ENCODE results near the gene KRTAP9-7.

The KRTAP9-7 gene

DNA sequence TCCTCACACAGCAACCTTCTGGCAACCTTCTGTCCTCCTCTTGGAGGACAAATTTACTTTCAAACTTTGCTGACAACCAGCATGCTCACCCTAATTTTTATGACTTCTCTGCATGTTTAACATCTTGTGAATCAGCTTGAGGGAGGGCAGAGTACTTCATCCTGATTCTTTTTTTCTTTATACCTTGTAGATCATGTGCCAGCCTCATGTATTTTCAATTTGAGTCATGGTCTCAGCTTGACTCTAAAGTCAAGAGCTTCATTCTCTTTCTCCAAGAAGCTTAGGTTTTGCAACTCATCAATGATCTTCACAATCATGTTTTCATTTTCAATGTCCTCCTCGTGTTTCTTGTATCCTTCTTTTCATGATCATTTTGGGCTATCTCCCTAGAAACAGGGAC lies 3.6 kb upstream of the KRTAP9-7 start:
- no peak for DNase-seq (ENCODE audit: low read depth in 2 of 2)

- DNase-seq (ENCODE audit: low read depth in 2 of 2): no peak
Observed at GRCh38 chr17:41278176-41278955, 2.9 kb downstream of the KRTAP9-7 start.

- DNase-seq (ENCODE audit: low read depth in 2 of 2): no peak
Observed at GRCh38 chr17:41284043-41284442, 8.5 kb downstream of the KRTAP9-7 start.

- no peak for DNase-seq (ENCODE audit: low read depth in 2 of 2)
Observed at GRCh38 chr17:41284546-41284945, 9.0 kb downstream of the KRTAP9-7 start.

GRCh38 chr17:41287050-41287449 lies 11.6 kb downstream of the KRTAP9-7 start:
- no peak for DNase-seq (ENCODE audit: low read depth in 2 of 2)

GRCh38 chr17:41294016-41294415 lies 18.5 kb downstream of the KRTAP9-7 start:
- DNase-seq (ENCODE audit: low read depth in 2 of 2): no peak

DNA sequence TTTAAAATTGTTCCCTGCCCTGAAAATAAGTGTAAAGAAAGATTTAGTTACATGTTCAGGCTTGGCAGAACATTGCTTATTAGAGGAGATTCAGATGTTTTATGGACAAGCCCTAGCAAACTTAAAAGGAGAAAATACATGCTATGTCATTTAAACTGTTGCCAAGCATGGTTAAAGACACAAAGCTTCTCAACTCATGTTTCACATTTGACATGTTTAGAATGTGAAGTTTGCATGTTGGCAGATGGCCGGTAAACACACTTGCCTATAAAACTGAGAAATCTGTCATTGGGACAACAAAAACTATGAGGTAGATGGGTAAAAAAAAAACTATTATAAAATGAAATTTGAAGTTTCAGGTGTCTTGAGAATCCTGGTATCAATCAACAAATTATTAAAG lies 21.3 kb downstream of the KRTAP9-7 start:
- DNase-seq (ENCODE audit: low read depth in 2 of 2): no peak

DNA sequence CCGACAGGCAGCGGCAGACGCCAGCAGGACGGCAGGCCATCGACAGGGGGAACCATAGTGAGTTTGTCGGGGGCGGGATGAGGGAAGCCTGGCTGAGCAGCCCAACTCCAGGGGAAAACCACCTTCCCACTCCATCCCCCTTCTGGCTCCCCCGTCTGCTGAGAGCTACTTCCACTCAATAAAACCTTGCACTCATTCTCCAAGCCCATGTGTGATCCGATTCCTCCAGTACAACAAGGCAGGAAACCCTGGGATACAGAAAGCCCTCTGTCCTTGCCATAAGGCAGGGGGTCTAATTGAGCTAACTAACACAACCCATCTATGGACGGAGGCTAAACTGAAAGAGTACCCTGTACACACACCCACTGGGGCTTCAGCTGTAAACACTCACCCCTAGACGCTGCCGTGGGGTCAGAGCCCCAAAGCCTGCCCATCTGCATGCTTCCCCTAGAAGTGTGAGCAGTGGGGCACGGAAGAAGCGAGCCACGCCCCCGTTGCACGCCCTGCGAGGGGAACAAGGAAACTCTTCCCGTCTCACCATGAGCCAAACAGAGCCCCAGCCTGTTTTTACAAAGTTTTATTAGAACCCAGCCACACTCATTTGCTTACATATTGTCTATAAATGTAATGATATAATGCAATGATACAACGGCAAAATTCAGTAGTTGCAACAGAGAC lies 23.1 kb downstream of the KRTAP9-7 start:
- no peak for DNase-seq (ENCODE audit: low read depth in 2 of 2)

DNA sequence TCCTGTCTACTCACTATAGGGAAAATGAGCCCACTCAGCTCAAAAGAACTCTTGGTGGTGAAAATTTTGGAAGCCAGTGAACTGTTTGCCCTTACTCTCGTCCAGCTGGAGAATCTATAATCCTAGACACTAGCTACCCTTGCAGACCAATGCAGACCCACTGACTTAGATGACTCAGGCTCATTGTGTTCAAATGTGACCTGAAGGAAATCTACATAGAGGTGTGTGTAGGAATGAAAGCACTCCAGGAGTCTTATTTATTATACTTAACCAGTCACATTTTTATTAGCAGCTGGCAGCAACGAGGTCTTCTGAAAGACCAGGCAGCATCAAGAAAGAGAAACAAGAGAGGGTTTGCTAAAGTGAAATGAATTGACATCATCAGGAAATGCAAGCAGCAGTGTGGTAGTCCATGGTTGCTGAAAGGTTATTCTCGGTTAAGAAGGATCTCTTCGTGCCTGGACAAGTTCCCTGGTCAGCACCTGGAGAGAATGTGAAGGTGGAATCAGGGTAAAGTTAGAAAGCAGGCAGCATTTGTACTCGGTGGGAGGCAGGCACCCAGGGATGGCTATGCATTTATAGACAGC lies 25.8 kb downstream of the KRTAP9-7 start:
- no peak for DNase-seq (ENCODE audit: low read depth in 2 of 2)

GRCh38 chr17:41301916-41302901 lies 26.7 kb downstream of the KRTAP9-7 start, which contains the start of gene KRTAP29-1:
KRTAP29-1 (minus strand) TSS chr17:41302851; CDS start chr17:41302851, 0 bp downstream.
- DNase-seq (ENCODE audit: low read depth in 2 of 2): no peak

DNA sequence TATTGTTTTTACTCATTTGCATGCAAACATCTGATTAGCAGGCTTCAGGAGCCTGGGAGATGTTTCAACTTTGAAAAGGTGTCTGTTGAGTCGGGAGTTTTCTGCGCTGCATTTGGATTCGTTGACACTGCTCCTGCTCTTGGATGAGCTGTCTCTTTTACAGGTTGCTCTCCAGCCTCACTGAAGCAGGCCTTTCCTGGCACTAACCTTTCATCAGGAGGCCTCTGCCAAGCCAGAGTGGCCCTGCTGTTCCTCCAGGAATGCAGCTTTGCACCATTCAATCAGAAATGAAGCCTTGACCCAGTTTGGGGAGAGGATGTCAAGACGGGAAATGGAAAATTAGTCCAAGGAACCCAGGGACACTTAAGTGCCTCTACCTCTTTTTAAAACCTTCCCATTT lies 27.5 kb downstream of the KRTAP9-7 start:
- no peak for DNase-seq (ENCODE audit: low read depth in 2 of 2)

DNA sequence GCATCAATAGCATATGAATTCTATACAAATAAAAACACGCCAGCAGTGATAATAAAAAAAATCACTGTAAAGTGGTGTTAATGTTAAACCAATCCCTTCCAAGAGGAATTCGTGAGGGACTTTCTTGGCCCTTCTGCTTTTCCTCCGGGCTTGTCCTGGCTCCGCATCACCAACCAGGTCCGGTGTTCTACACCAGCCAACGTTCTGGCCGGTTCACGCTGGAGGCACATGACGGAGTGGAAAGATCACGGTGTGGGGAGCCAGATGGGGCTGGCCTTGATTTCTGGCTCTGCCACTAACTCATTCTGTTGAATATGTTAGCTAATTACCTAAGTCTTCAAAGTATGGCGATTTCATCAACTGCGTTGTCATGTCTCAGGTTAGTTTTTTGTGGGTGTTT lies 28.6 kb downstream of the KRTAP9-7 start:
- DNase-seq (ENCODE audit: low read depth in 2 of 2): no peak

DNA sequence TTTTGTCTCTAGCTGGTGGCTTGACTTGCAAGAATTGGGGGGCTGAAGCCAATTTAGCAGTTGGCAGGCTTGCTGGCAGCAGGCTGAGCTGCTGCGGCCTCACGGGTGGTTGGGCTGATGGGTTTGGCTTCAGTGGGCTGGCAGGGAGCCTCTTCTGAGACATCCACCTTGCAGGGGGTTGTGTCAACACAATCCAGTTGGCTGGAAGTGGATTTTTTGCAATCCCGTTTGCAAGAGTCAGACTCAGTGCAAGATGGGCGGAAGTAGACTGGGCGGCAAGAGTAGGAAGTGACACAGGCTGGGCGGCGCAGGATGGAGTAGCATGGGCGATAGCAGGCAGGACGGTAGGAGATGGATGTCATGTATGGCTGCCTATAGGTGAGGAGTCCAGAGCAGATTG lies 32.1 kb downstream of the KRTAP9-7 start:
- DNase-seq (ENCODE audit: low read depth in 2 of 2): no peak

GRCh38 chr17:41308251-41308917 lies 32.9 kb downstream of the KRTAP9-7 start:
- DNase-seq (ENCODE audit: low read depth in 2 of 2): peak; percentile 21 to 23

DNA sequence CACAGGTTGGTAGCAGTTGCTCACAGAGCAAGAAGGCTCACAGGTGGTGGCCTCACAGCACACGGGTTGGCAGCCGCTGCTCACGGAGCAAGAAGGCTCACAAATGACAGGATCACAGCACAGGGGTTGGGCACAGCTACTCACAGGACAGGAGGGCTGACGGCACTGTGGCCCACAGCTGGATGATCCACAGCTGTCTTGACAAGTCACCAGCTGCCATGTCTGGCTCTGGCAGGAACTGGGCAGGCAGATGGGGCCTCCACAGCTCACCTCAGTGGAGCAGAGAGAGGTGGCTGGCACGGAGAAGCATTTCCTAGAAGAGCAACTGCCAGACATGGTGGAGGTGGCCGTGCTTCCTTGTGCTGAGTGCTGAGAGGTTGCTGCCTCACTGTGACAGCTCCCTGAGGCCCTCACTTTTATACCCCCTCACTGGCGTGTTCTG lies 33.4 kb downstream of the KRTAP9-7 start, which contains the start of gene KRTAP16-1:
Gene KRTAP16-1 (minus strand): TSS at position 392 of the 442 bp plus-strand sequence. CDS start 56 bp downstream, at position 336.
- DNase-seq (ENCODE audit: low read depth in 2 of 2): no peak

GRCh38 chr17:41311111-41311510 lies 35.6 kb downstream of the KRTAP9-7 start:
- no peak for DNase-seq (ENCODE audit: low read depth in 2 of 2)

- no peak for DNase-seq (ENCODE audit: low read depth in 2 of 2)
Observed at GRCh38 chr17:41315204-41315794, 39.8 kb downstream of the KRTAP9-7 start, which contains the start of gene KRTAP17-1. KRTAP17-1 (minus strand) TSS chr17:41315710; CDS start chr17:41315650, 60 bp downstream.

DNA sequence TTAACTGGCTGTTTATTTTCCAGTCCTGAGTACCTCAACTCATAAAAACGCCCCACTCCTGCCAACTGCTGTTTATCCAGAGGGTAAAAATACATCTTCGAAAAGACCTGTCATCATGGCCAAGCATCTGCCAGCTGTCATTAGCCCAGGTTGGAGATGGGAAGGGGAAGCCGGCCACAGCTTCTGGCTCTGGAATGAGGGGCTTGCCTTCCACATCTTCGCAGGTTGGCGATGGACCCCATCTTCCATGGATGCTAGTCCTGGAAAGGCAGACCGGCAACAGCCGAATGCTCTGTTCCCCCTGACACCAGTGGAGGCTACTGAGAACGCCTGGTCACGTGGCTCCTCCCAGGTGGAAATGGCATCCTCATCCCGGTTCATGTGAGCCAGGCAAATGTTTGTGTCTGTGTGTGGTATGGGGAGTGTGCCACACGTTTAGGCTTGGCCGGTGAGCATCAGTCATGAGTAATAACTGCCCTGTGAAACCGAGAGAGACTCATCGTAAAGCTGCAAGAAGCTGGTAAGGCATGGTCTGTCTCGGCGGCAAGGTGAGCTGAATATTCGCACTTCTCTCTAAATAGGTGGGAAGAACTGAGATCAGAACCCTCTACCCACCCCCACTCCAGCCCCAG lies 40.4 kb downstream of the KRTAP9-7 start:
- no peak for DNase-seq (ENCODE audit: low read depth in 2 of 2)

DNA sequence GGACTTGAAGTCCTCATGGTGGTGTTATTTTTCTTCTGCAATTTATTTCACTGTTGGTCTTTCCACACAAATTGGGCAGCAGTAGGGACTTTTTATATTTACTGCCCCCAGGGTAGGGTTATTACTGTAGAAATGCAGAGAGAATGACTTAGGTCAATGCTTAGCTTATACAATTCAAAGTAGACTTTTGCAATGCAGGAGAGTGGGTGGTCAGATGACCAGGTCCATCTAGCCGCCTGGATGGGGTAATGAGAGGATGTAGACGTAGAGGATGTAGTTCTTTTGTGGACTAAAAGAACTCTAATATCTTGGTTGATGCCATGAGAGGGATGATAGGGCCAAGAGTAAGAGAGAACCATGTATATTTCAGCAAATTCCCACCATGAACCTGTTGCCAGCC lies 42.7 kb downstream of the KRTAP9-7 start:
- no peak for DNase-seq (ENCODE audit: low read depth in 2 of 2)

Data from stimulated activated CD4-positive, alpha-beta T cell treated with anti-CD3 and anti-CD28 coated beads, Interleukin-4, amount 100 ng/mL, for 48 hours (primary cell).